ENCODE measurements around the gene ZMIZ2.
"Not testable (repeated sequence)": the region's sequence is repeated elsewhere in the genome, so short reads cannot be mapped to it uniquely, and the experiment has no call there.

ZMIZ2 gene

GRCh38 chr7:44748045-44748947, at the start of gene ZMIZ2:
ZMIZ2 (plus strand) TSS chr7:44748847; CDS start chr7:44756250, 7,403 bp downstream.
- DNase-seq: peak; percentile 12 to 96 (median 89)

GRCh38 chr7:44699598-44699997, 49.0 kb upstream of the ZMIZ2 start:
- not testable (repeated sequence) for DNase-seq

- no peak for DNase-seq
These were observed 48.3 kb upstream of the ZMIZ2 start for GRCh38 chr7:44700322-44700721.

GRCh38 chr7:44703391-44703790, 45.3 kb upstream of the ZMIZ2 start:
- not testable (repeated sequence) for DNase-seq

- no peak for DNase-seq
These were observed 44.7 kb upstream of the ZMIZ2 start for GRCh38 chr7:44703921-44704320.

- no peak for DNase-seq
These were observed 43.2 kb upstream of the ZMIZ2 start for GRCh38 chr7:44705434-44705833.

- no peak for DNase-seq
These were observed 41.7 kb upstream of the ZMIZ2 start for GRCh38 chr7:44706788-44707557.

GRCh38 chr7:44707558-44708230, 41.0 kb upstream of the ZMIZ2 start:
- DNase-seq: no peak

GRCh38 chr7:44709011-44709915, 39.4 kb upstream of the ZMIZ2 start:
- no peak for DNase-seq

GRCh38 chr7:44709945-44710596, 38.6 kb upstream of the ZMIZ2 start:
- no peak for DNase-seq

- no peak for DNase-seq
These were observed 37.1 kb upstream of the ZMIZ2 start for GRCh38 chr7:44711528-44711927.

GRCh38 chr7:44712012-44712411, 36.6 kb upstream of the ZMIZ2 start:
- no peak for DNase-seq

- DNase-seq: no peak
These were observed 35.5 kb upstream of the ZMIZ2 start for GRCh38 chr7:44713141-44713540.

- DNase-seq: no peak
These were observed 34.8 kb upstream of the ZMIZ2 start for GRCh38 chr7:44713680-44714335.

- DNase-seq: no peak
These were observed 32.4 kb upstream of the ZMIZ2 start for GRCh38 chr7:44716205-44716604.

GRCh38 chr7:44720301-44720700, 28.3 kb upstream of the ZMIZ2 start:
- DNase-seq: no peak

GRCh38 chr7:44724276-44724675, 24.4 kb upstream of the ZMIZ2 start:
- no peak for DNase-seq

GRCh38 chr7:44726250-44726649, 22.4 kb upstream of the ZMIZ2 start:
- DNase-seq: not testable (repeated sequence)

- no peak for DNase-seq
These were observed 21.3 kb upstream of the ZMIZ2 start for GRCh38 chr7:44727158-44727936.
